ENCODE data around the gene RGS9.

RGS9 gene

GRCh38 chr17:65243838-65244625 is 106.9 kb downstream of the RGS9 start:
- no peak overlapping the region for H3K27ac ChIP-seq (ENCODE audit: low read depth, low read length)
- H3K4me1 ChIP-seq (ENCODE audit: control insufficient read depth, insufficient read depth, low read length) = no peaks in the 10 kb centered on the region
- H3K36me3 ChIP-seq (ENCODE audit: control insufficient read depth, insufficient read depth, low read length) = no peaks in the 10 kb centered on the region
- no peaks in the 10 kb centered on the region for H3K27me3 ChIP-seq (ENCODE audit: control insufficient read depth, insufficient read depth, low read length)
- no peak overlapping the region for H3K9ac ChIP-seq (ENCODE audit: low read length)
- no peak overlapping the region for H3K4me3 ChIP-seq (ENCODE audit: low read length)

- Histone ChIP-seq H3K4me1 (ENCODE audit: control insufficient read depth, insufficient read depth, low read length) (no peaks in the 10 kb centered on the region), H3K36me3 (ENCODE audit: control insufficient read depth, insufficient read depth, low read length) (no peaks in the 10 kb centered on the region), H3K9ac (ENCODE audit: low read length) (no peak overlapping the region), H3K27me3 (ENCODE audit: control insufficient read depth, insufficient read depth, low read length) (no peaks in the 10 kb centered on the region), H3K4me3 (ENCODE audit: low read length) (no peak overlapping the region), H3K27ac (ENCODE audit: low read depth, low read length) (no peak overlapping the region)
These were observed 109.1 kb downstream of the RGS9 start for GRCh38 chr17:65246252-65246651.

GRCh38 chr17:65249774-65250173 is 112.6 kb downstream of the RGS9 start:
- Histone ChIP-seq H3K27me3 (ENCODE audit: control insufficient read depth, insufficient read depth, low read length) (no peaks in the 10 kb centered on the region), H3K4me1 (ENCODE audit: control insufficient read depth, insufficient read depth, low read length) (no peaks in the 10 kb centered on the region), H3K27ac (ENCODE audit: low read depth, low read length) (no peak overlapping the region), H3K36me3 (ENCODE audit: control insufficient read depth, insufficient read depth, low read length) (no peaks in the 10 kb centered on the region), H3K9ac (ENCODE audit: low read length) (no peak overlapping the region), H3K4me3 (ENCODE audit: low read length) (no peak overlapping the region)

GRCh38 chr17:65254166-65254565 is 117.0 kb downstream of the RGS9 start:
- no peak overlapping the region for H3K4me3 ChIP-seq (ENCODE audit: low read length)
- H3K27ac ChIP-seq (ENCODE audit: low read depth, low read length) = no peak overlapping the region
- H3K4me1 ChIP-seq (ENCODE audit: control insufficient read depth, insufficient read depth, low read length) = no peaks in the 10 kb centered on the region
- no peaks in the 10 kb centered on the region for H3K27me3 ChIP-seq (ENCODE audit: control insufficient read depth, insufficient read depth, low read length)
- H3K36me3 ChIP-seq (ENCODE audit: control insufficient read depth, insufficient read depth, low read length) = no peaks in the 10 kb centered on the region
- no peak overlapping the region for H3K9ac ChIP-seq (ENCODE audit: low read length)

GRCh38 chr17:65259281-65259680 is 122.1 kb downstream of the RGS9 start:
- H3K4me3 ChIP-seq (ENCODE audit: low read length) = no peak overlapping the region
- H3K27ac ChIP-seq (ENCODE audit: low read depth, low read length) = no peak overlapping the region
- no peak overlapping the region for H3K9ac ChIP-seq (ENCODE audit: low read length)
- no peaks in the 10 kb centered on the region for H3K36me3 ChIP-seq (ENCODE audit: control insufficient read depth, insufficient read depth, low read length)
- H3K27me3 ChIP-seq (ENCODE audit: control insufficient read depth, insufficient read depth, low read length) = no peaks in the 10 kb centered on the region
- no peaks in the 10 kb centered on the region for H3K4me1 ChIP-seq (ENCODE audit: control insufficient read depth, insufficient read depth, low read length)

- no peaks in the 10 kb centered on the region for H3K27me3 ChIP-seq (ENCODE audit: control insufficient read depth, insufficient read depth, low read length)
- no peak overlapping the region for H3K27ac ChIP-seq (ENCODE audit: low read depth, low read length)
- H3K4me1 ChIP-seq (ENCODE audit: control insufficient read depth, insufficient read depth, low read length) = no peaks in the 10 kb centered on the region
- no peaks in the 10 kb centered on the region for H3K36me3 ChIP-seq (ENCODE audit: control insufficient read depth, insufficient read depth, low read length)
- H3K9ac ChIP-seq (ENCODE audit: low read length) = no peak overlapping the region
- H3K4me3 ChIP-seq (ENCODE audit: low read length) = no peak overlapping the region
These were observed 122.7 kb downstream of the RGS9 start for GRCh38 chr17:65259696-65260485.

- Histone ChIP-seq H3K4me3 (ENCODE audit: low read length) (no peak overlapping the region), H3K36me3 (ENCODE audit: control insufficient read depth, insufficient read depth, low read length) (no peaks in the 10 kb centered on the region), H3K27ac (ENCODE audit: low read depth, low read length) (no peak overlapping the region), H3K4me1 (ENCODE audit: control insufficient read depth, insufficient read depth, low read length) (no peaks in the 10 kb centered on the region), H3K9ac (ENCODE audit: low read length) (no peak overlapping the region), H3K27me3 (ENCODE audit: control insufficient read depth, insufficient read depth, low read length) (no peaks in the 10 kb centered on the region)
These were observed 123.5 kb downstream of the RGS9 start for GRCh38 chr17:65260626-65261025.

- Histone ChIP-seq H3K4me1 (ENCODE audit: control insufficient read depth, insufficient read depth, low read length) (no peaks in the 10 kb centered on the region), H3K9ac (ENCODE audit: low read length) (no peak overlapping the region), H3K27ac (ENCODE audit: low read depth, low read length) (no peak overlapping the region), H3K36me3 (ENCODE audit: control insufficient read depth, insufficient read depth, low read length) (no peaks in the 10 kb centered on the region), H3K27me3 (ENCODE audit: control insufficient read depth, insufficient read depth, low read length) (no peaks in the 10 kb centered on the region), H3K4me3 (ENCODE audit: low read length) (no peak overlapping the region)
These were observed 124.0 kb downstream of the RGS9 start for GRCh38 chr17:65261152-65261551.

- H3K27ac ChIP-seq (ENCODE audit: low read depth, low read length) = no peak overlapping the region
These were observed 124.8 kb downstream of the RGS9 start for GRCh38 chr17:65261682-65262636.

GRCh38 chr17:65265276-65265675 is 128.1 kb downstream of the RGS9 start:
- Histone ChIP-seq H3K36me3 (ENCODE audit: control insufficient read depth, insufficient read depth, low read length) (no peaks in the 10 kb centered on the region), H3K4me1 (ENCODE audit: control insufficient read depth, insufficient read depth, low read length) (no peaks in the 10 kb centered on the region), H3K27ac (ENCODE audit: low read depth, low read length) (no peak overlapping the region), H3K9ac (ENCODE audit: low read length) (no peak overlapping the region), H3K4me3 (ENCODE audit: low read length) (no peak overlapping the region), H3K27me3 (ENCODE audit: control insufficient read depth, insufficient read depth, low read length) (no peaks in the 10 kb centered on the region)

More at GRCh38 chr17:65261682-65262636, 124.8 kb downstream of the RGS9 start:
- H3K27me3 ChIP-seq (ENCODE audit: control insufficient read depth, insufficient read depth, low read length) = no peaks in the 10 kb centered on the region
- no peaks in the 10 kb centered on the region for H3K4me1 ChIP-seq (ENCODE audit: control insufficient read depth, insufficient read depth, low read length)
- H3K36me3 ChIP-seq (ENCODE audit: control insufficient read depth, insufficient read depth, low read length) = no peaks in the 10 kb centered on the region
- H3K9ac ChIP-seq (ENCODE audit: low read length) = no peak overlapping the region
- H3K4me3 ChIP-seq (ENCODE audit: low read length) = no peak overlapping the region

GRCh38 chr17:65268832-65269231 is 131.7 kb downstream of the RGS9 start:
- Histone ChIP-seq H3K36me3 (ENCODE audit: control insufficient read depth, insufficient read depth, low read length) (no peaks in the 10 kb centered on the region), H3K27ac (ENCODE audit: low read depth, low read length) (no peak overlapping the region), H3K4me1 (ENCODE audit: control insufficient read depth, insufficient read depth, low read length) (no peaks in the 10 kb centered on the region), H3K4me3 (ENCODE audit: low read length) (no peak overlapping the region), H3K27me3 (ENCODE audit: control insufficient read depth, insufficient read depth, low read length) (no peaks in the 10 kb centered on the region), H3K9ac (ENCODE audit: low read length) (no peak overlapping the region)

Data from rectal smooth muscle tissue (tissue), 1 donor.